Panc1 (cell line): ENCODE measurements around the gene CYB5R3. TPM values are rescaled to one million over a fixed set of nuclear protein-coding genes. Genes with fewer than 3 reads are reported as not detected.
A peak's percentile ranks its signal among the peaks of the same experiment; 100 is the strongest.

Experiments used
- ATAC-seq: fragments of 200-7000 bp; cut with Tn5 transposase; 2 replicates; pipeline ENCODE4 v1.9.1; 2020; ENCODE audit warnings: mild to moderate bottlenecking, moderate library complexity
- BruUV-seq: library from RNA; stranded (reverse); fragments of 400-500 nt; replicated peaks from 2 replicates; lab custom pipeline; 2021; lab: Mats Ljungman, UMichigan
- CTCF ChIA-PET: fragments of 300-600 bp; sonication (Branson Sonifier 250); formaldehyde crosslinking; loops from one replicate; lab custom pipeline; 2022; ENCODE audit warnings: antibody characterized with exemption; lab: Charles Lee
- POLR2A ChIA-PET: fragments of 300-600 bp; sonication (Branson Sonifier 250); formaldehyde crosslinking; loops from one replicate; lab custom pipeline; 2022; ENCODE audit warnings: antibody characterized with exemption; lab: Charles Lee
- DNase-seq: peaks from one replicate; pipeline ENCODE4 v3.0.0-alpha.2; 2010; ENCODE audit warnings: low read depth, low spot score
- H3K27ac ChIP-seq: 2 replicates; pipeline ENCODE4 v1.5.1; 2011; ENCODE audit warnings: mild to moderate bottlenecking, low read length, inconsistent platforms
- H3K27me3 ChIP-seq: fragments of 200-500 bp; sonication (Bioruptor generic); 2 replicates; pipeline ENCODE4 v1.6.0; 2014; ENCODE audit warnings: low read length, inconsistent platforms; ENCODE audit not compliant: control insufficient read depth, insufficient read depth
- H3K36me3 ChIP-seq: fragments of 200-500 bp; sonication (Bioruptor generic); 2 replicates; pipeline ENCODE4 v1.5.1; 2014; ENCODE audit warnings: inconsistent platforms, mild to moderate bottlenecking, low read length, moderate library complexity; ENCODE audit not compliant: control insufficient read depth, insufficient read depth
- H3K4me1 ChIP-seq: 2 replicates; pipeline ENCODE4 v1.5.1; 2011; ENCODE audit warnings: inconsistent platforms, mild to moderate bottlenecking, low read length, moderate library complexity; ENCODE audit not compliant: control insufficient read depth, insufficient read depth
- H3K4me3 ChIP-seq, 2 experiments: 2 replicates each; pipeline ENCODE4 v1.5.1; 2011 to 2012; ENCODE audit warnings: low read depth in 2 of 2, low read length in 2 of 2, mild to moderate bottlenecking in 2 of 2, inconsistent platforms in 1 of 2, moderate library complexity in 1 of 2
- H3K9me3 ChIP-seq: fragments of 200-500 bp; sonication (Bioruptor generic); 2 replicates; pipeline ENCODE4 v1.5.1; 2014; ENCODE audit warnings: low read depth, mild to moderate bottlenecking, inconsistent platforms, low read length, moderate library complexity; ENCODE audit not compliant: control insufficient read depth, insufficient read depth
- CTCF ChIP-seq: fragments of 450-650 bp; IDR thresholded peaks from 2 replicates; pipeline ENCODE4 v1.5.1; 2017; ENCODE audit warnings: mild to moderate bottlenecking
- POLR2AphosphoS5 ChIP-seq: IDR thresholded peaks from 2 replicates; pipeline ENCODE4 v1.6.1; 2012; ENCODE audit warnings: mild to moderate bottlenecking, low read depth, low read length, moderate library complexity
- REST ChIP-seq, 2 experiments: IDR thresholded peaks; 2 replicates each; pipeline ENCODE4 v1.6.1; 2011 to 2012; ENCODE audit warnings: low read depth in 2 of 2, control low read depth in 1 of 2, low read length in 1 of 2, mild to moderate bottlenecking in 1 of 2, moderate library complexity in 1 of 2; ENCODE audit not compliant: insufficient read depth in 1 of 2
- SIN3A ChIP-seq: IDR thresholded peaks from 2 replicates; pipeline ENCODE4 v1.6.1; 2012; ENCODE audit warnings: low read depth, mild to moderate bottlenecking, low read length, moderate library complexity, borderline replicate concordance; ENCODE audit not compliant: insufficient read depth
- TCF7L2 ChIP-seq: IDR thresholded peaks from 2 replicates; pipeline ENCODE4 v1.6.1; 2011; ENCODE audit warnings: mild to moderate bottlenecking, low read depth, low read length, inconsistent platforms
- in situ Hi-C: cut with HindIII; loops from 2 replicates; pipeline ENCODE4 v1.10.0; 2016; ENCODE audit warnings: low sequenced_read_pairs, low pct_unique_long_range_greater_than_20kb
- intact Hi-C: fragments of 100-400 bp; cut with micrococcal nuclease; formaldehyde crosslinking; loops from one replicate; pipeline ENCODE4 v1.10.0; 2022; ENCODE audit not compliant: unreplicated experiment
- total RNA-seq: library from RNA; stranded (reverse); gene quantifications from one replicate; pipeline ENCODE4 v1.2.1, GENCODE V29; 2021; ENCODE audit not compliant: unreplicated experiment

CYB5R3 gene
- total RNA-seq, 1 experiment from 2014 or later = 102 TPM

GRCh38 chr22:42635531-42635930, 13.7 kb downstream of the CYB5R3 start:
- ATAC-seq (peak; percentile 85), DNase-seq (peak; percentile 66)
- ChIA-PET POLR2A (no interaction called here), CTCF (no interaction called here)
- Histone ChIP-seq H3K4me3 (no peak overlapping the region), H3K27ac (no peak overlapping the region), H3K4me1 (peaks cover 6% of the 10 kb centered on the region; the same call in 1 of the 2 replicates), H3K27me3 (no peaks in the 10 kb centered on the region), H3K36me3 (no peaks in the 10 kb centered on the region; the same call in 1 of the 2 replicates), H3K9me3 (no peaks in the 10 kb centered on the region)
- no TSS peak for BruUV-seq
- no peak for TF ChIP-seq SIN3A
- TF ChIP-seq POLR2AphosphoS5 = no peak
- TF ChIP-seq REST (IDR thresholded peaks at IDR 0.05; ENCODE audit: insufficient read depth in 1 of 2, low read depth in 2 of 2, low read length in 1 of 2) = no peak
- no peak for TF ChIP-seq TCF7L2
- intact Hi-C loops = no loop called here
- in situ Hi-C loops = no loop called here

GRCh38 chr22:42633013-42633412, 16.2 kb downstream of the CYB5R3 start:
- Histone ChIP-seq H3K36me3 (no peaks in the 10 kb centered on the region; the same call in 1 of the 2 replicates), H3K27me3 (no peaks in the 10 kb centered on the region), H3K9me3 (no peaks in the 10 kb centered on the region), H3K4me1 (peaks cover 6% of the 10 kb centered on the region; the same call in 1 of the 2 replicates), H3K27ac (no peak overlapping the region), H3K4me3 (no peak overlapping the region)
- intact Hi-C loops = no loop called here
- no peak for TF ChIP-seq SIN3A
- TF ChIP-seq POLR2AphosphoS5 = no peak
- TF ChIP-seq REST (IDR thresholded peaks at IDR 0.05; ENCODE audit: insufficient read depth in 1 of 2, low read depth in 2 of 2, low read length in 1 of 2) = no peak
- no peak for TF ChIP-seq CTCF
- TF ChIP-seq TCF7L2 = no peak
- DNase-seq (no peak), ATAC-seq (no peak)
- in situ Hi-C loops = no loop called here
- ChIA-PET POLR2A (no interaction called here), CTCF (no interaction called here)
- TSS peak; percentile 77 for BruUV-seq
